Activated naive CD4-positive, alpha-beta T cell treated with anti-CD3 and anti-CD28 coated beads, Interleukin-2, amount 50 U/mL, for 24 hours (primary cell): ENCODE data around the gene ZBTB39.
A peak's percentile ranks its signal among the peaks of the same experiment; 100 is the strongest.
"Not testable (repeated sequence)": the region's sequence is repeated elsewhere in the genome, so short reads cannot be mapped to it uniquely, and the experiment has no call there.

Experiments used
- H3K27ac Mint-ChIP-seq: one replicate; pipeline ENCODE4 v1.8.0; 2021; ENCODE audit warnings: mild to moderate bottlenecking, mixed read lengths
- H3K27me3 Mint-ChIP-seq: one replicate; pipeline ENCODE4 v1.8.0; 2021; ENCODE audit warnings: mixed read lengths
- H3K36me3 Mint-ChIP-seq: one replicate; pipeline ENCODE4 v1.8.0; 2021; ENCODE audit warnings: mixed read lengths
- H3K4me1 Mint-ChIP-seq: one replicate; pipeline ENCODE4 v1.8.0; 2021; ENCODE audit warnings: mixed read lengths
- H3K4me3 Mint-ChIP-seq: one replicate; pipeline ENCODE4 v1.8.0; 2021; ENCODE audit warnings: mild to moderate bottlenecking, mixed read lengths
- H3K9me3 Mint-ChIP-seq: one replicate; pipeline ENCODE4 v1.8.0; 2021; ENCODE audit warnings: mixed read lengths

Gene ZBTB39

DNA sequence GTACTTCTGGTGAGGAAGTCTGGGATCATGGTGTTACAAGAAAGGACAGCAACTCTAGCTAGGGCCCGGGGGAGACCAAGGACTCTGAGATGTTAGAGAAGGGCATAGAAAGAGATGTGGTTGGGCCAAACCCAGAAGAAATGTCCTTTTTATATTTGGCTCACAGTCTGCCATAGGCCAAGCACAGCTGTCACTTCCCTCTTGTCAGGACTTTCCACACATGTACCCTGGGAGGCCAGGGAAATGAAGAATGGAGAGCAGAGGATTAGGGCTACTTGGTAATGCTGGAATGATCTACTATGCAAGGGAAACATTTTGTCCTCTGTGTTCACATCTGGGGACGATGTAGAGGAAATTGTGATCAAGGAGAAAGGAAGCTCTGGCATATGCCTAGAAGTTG is 34.4 kb upstream of the ZBTB39 start:
- H3K27ac Mint-ChIP-seq: no peak overlapping the region
- no peaks in the 10 kb centered on the region for H3K36me3 Mint-ChIP-seq
- no peaks in the 10 kb centered on the region for H3K9me3 Mint-ChIP-seq
- peaks cover 12% of the 10 kb centered on the region for H3K4me1 Mint-ChIP-seq
- no peaks in the 10 kb centered on the region for H3K27me3 Mint-ChIP-seq
- H3K4me3 Mint-ChIP-seq: no peak overlapping the region

- Mint-ChIP-seq H3K27me3 (no peaks in the 10 kb centered on the region), H3K36me3 (no peaks in the 10 kb centered on the region), H3K9me3 (no peaks in the 10 kb centered on the region), H3K4me1 (peaks cover 9% of the 10 kb centered on the region), H3K4me3 (no peak overlapping the region), H3K27ac (no peak overlapping the region)
These were observed 33.9 kb upstream of the ZBTB39 start for GRCh38 chr12:57040211-57040610.

GRCh38 chr12:57039016-57039798 is 32.9 kb upstream of the ZBTB39 start:
- Mint-ChIP-seq H3K27ac (peak overlapping the region; percentile 57), H3K4me3 (no peak overlapping the region), H3K4me1 (peaks cover 8% of the 10 kb centered on the region), H3K36me3 (no peaks in the 10 kb centered on the region), H3K9me3 (no peaks in the 10 kb centered on the region), H3K27me3 (no peaks in the 10 kb centered on the region)

DNA sequence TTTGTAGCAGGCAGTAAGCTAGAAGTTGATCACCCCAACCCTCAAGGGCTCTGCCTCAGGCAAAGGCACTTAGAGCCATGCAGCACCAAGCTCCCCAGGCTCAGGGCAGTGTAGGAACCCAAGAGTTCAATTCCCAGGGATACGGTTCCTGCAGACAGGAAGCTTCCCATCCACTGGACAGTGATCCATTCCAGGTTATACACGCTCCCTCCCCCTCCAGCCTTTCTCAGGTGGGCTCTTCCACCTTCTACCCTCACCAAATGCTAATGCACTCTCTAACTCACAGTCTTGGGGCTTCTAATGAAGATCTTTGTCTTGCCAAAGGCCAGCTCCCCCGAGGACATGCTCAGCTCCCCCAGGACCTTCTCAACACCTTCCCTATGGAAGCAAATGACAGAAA is 30.9 kb upstream of the ZBTB39 start:
- no peaks in the 10 kb centered on the region for H3K9me3 Mint-ChIP-seq
- no peak overlapping the region for H3K27ac Mint-ChIP-seq
- no peaks in the 10 kb centered on the region for H3K36me3 Mint-ChIP-seq
- H3K4me3 Mint-ChIP-seq: no peak overlapping the region
- H3K4me1 Mint-ChIP-seq: peaks cover 11% of the 10 kb centered on the region
- no peaks in the 10 kb centered on the region for H3K27me3 Mint-ChIP-seq

DNA sequence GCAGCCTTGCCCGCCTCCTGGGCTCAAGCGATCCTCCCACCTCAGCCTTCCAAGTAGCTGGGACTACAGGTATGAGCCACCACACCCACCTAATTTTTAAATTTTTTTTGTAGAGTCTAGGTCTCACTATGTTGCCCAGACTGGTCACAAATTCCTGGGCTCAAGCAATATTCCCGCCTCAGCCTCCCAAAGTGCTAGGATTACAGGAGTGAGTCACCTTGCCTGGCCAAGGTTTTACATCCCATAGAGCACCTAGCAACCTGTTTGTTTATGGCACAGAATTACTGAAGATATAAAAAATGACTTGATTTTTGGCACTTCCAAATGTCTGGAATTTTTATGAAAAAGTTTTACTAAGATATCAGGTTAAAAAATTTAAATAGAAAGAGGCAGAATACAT is 27.1 kb upstream of the ZBTB39 start:
- H3K4me3 Mint-ChIP-seq: no peak overlapping the region
- H3K4me1 Mint-ChIP-seq: peaks cover 30% of the 10 kb centered on the region
- H3K36me3 Mint-ChIP-seq: no peaks in the 10 kb centered on the region

GRCh38 chr12:57031789-57032188 is 25.4 kb upstream of the ZBTB39 start:
- peak overlapping the region; percentile 13 for H3K4me3 Mint-ChIP-seq
- no peaks in the 10 kb centered on the region for H3K27me3 Mint-ChIP-seq
- no peaks in the 10 kb centered on the region for H3K36me3 Mint-ChIP-seq
- no peaks in the 10 kb centered on the region for H3K9me3 Mint-ChIP-seq
- peaks cover 46% of the 10 kb centered on the region for H3K4me1 Mint-ChIP-seq
- no peak overlapping the region for H3K27ac Mint-ChIP-seq

More for the DNA sequence above, 27.1 kb upstream of the ZBTB39 start:
- H3K27ac Mint-ChIP-seq: no peak overlapping the region
- H3K27me3 Mint-ChIP-seq: no peaks in the 10 kb centered on the region
- H3K9me3 Mint-ChIP-seq: no peaks in the 10 kb centered on the region

DNA sequence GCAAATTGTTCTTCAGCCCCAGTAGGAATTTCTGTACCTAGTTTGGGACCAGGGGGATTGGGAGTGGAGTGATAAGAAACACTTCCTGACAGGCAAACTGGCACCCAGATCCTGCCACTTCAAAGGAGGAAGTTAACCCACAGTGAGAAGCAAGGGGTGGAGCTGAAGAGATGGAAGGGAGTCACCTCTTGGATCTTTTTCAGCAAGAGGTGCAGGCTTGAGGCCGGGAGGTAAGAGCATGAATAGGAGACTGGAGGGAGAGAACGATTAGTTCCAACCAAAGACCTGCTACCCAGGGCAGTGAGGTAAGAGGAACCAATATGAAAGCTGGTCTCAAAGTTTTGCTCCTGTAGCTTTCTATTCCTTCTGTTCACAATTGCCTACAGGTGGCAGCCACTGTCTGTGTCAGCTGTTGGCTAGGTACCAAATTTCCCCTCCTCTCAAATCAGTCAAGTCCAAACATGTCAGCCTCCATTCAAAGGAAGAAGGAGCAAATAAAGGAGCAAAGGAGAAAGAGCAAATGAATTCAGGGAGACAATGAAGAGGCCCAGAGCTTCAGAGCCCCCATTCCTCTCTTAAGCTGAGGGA is 24.9 kb upstream of the ZBTB39 start:
- Mint-ChIP-seq H3K4me3 (no peak overlapping the region), H3K27ac (peak overlapping the region; percentile 80), H3K4me1 (peaks cover 52% of the 10 kb centered on the region), H3K36me3 (no peaks in the 10 kb centered on the region), H3K27me3 (no peaks in the 10 kb centered on the region), H3K9me3 (no peaks in the 10 kb centered on the region)

- H3K4me3 Mint-ChIP-seq: no peak overlapping the region
These were observed 23.1 kb upstream of the ZBTB39 start for GRCh38 chr12:57029457-57029856.

GRCh38 chr12:57027805-57028153 is 21.4 kb upstream of the ZBTB39 start:
- H3K27ac Mint-ChIP-seq: peak overlapping the region; percentile 92
- H3K36me3 Mint-ChIP-seq: no peaks in the 10 kb centered on the region
- H3K9me3 Mint-ChIP-seq: no peaks in the 10 kb centered on the region
- peaks cover 67% of the 10 kb centered on the region for H3K4me1 Mint-ChIP-seq
- no peaks in the 10 kb centered on the region for H3K27me3 Mint-ChIP-seq
- H3K4me3 Mint-ChIP-seq: peak overlapping the region; percentile 73

More at GRCh38 chr12:57029457-57029856, 23.1 kb upstream of the ZBTB39 start:
- Mint-ChIP-seq H3K4me1 (peaks cover 59% of the 10 kb centered on the region), H3K27me3 (no peaks in the 10 kb centered on the region), H3K9me3 (no peaks in the 10 kb centered on the region), H3K27ac (no peak overlapping the region), H3K36me3 (no peaks in the 10 kb centered on the region)

DNA sequence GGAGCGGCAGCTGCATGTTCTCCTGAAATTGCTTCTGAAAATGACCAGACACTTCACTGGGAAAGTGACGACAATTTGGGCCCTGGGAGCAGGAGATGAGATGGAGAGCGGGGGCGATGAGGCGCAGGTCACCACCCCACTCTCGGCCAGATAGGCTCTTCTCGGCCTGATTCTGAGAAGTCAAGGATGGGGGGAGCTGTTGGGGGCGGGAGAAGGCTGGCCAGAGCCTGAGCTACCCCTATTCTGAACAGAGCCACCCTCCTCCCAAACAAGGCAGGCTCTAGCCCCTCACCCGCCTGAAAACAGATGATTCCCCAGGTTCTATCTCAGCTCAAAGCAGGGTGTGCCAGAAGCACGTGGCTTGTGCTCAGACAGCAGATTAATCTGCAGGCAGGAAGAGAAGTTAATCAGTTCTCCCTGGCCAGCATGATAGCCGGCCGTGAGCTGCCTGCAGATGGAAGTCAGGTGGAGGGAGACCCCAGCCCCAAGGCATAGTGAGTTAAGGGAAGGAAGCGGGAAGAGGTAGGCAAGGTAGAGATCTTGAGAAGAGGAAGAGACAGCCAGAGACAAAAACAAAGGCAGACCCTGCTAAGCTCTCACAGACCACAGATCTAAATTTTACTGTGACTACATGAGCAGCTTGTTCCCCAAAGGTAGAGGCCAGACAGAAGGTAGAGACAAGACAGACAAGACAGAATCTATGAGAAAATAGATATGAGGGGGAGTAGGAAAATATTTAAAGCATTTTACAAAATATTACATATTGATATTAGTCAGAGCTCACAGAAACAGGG is 20.9 kb upstream of the ZBTB39 start:
- Mint-ChIP-seq H3K9me3 (no peaks in the 10 kb centered on the region), H3K27ac (peak overlapping the region; percentile 92), H3K4me3 (peak overlapping the region; percentile 73), H3K27me3 (no peaks in the 10 kb centered on the region), H3K36me3 (no peaks in the 10 kb centered on the region), H3K4me1 (peaks cover 67% of the 10 kb centered on the region)

GRCh38 chr12:57025196-57025595 is 18.9 kb upstream of the ZBTB39 start:
- Mint-ChIP-seq H3K4me3 (no peak overlapping the region), H3K27me3 (no peaks in the 10 kb centered on the region), H3K27ac (peak overlapping the region; percentile 46), H3K36me3 (no peaks in the 10 kb centered on the region), H3K9me3 (no peaks in the 10 kb centered on the region), H3K4me1 (peaks cover 58% of the 10 kb centered on the region)

GRCh38 chr12:57022324-57022723 is 16.0 kb upstream of the ZBTB39 start:
- H3K27me3 Mint-ChIP-seq, H3K4me3 Mint-ChIP-seq, H3K9me3 Mint-ChIP-seq, H3K36me3 Mint-ChIP-seq, H3K27ac Mint-ChIP-seq: not testable (repeated sequence)
- H3K4me1 Mint-ChIP-seq: peaks cover 57% of the 10 kb centered on the region

GRCh38 chr12:57019983-57020719 is 13.8 kb upstream of the ZBTB39 start:
- no peaks in the 10 kb centered on the region for H3K36me3 Mint-ChIP-seq
- H3K27me3 Mint-ChIP-seq: no peaks in the 10 kb centered on the region
- H3K4me1 Mint-ChIP-seq: peaks cover 43% of the 10 kb centered on the region
- peak overlapping the region; percentile 94 for H3K27ac Mint-ChIP-seq
- no peaks in the 10 kb centered on the region for H3K9me3 Mint-ChIP-seq
- peak overlapping the region; percentile 51 for H3K4me3 Mint-ChIP-seq

DNA sequence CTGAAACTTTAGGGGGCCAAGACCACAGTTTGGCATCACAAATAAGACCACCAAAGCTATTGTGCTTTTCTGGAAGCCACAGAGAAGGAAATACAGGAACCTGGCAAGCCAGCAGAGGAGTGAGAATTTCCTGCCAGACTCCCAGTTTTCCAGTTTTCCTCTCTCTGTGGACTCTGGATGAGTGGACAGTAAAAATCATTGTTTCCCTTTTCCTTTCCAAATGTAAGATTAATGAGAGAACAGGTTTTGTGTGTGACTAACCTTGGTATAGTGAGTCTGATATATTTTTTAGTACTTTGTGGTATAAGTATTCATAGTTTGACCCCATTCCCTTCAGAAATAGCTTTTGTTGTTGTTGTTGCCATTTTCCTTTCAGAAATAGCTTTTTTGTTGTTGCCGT is 12.6 kb upstream of the ZBTB39 start:
- Mint-ChIP-seq H3K9me3 (no peaks in the 10 kb centered on the region), H3K27me3 (no peaks in the 10 kb centered on the region), H3K36me3 (no peaks in the 10 kb centered on the region), H3K27ac (peak overlapping the region; percentile 46), H3K4me1 (peaks cover 47% of the 10 kb centered on the region), H3K4me3 (no peak overlapping the region)

DNA sequence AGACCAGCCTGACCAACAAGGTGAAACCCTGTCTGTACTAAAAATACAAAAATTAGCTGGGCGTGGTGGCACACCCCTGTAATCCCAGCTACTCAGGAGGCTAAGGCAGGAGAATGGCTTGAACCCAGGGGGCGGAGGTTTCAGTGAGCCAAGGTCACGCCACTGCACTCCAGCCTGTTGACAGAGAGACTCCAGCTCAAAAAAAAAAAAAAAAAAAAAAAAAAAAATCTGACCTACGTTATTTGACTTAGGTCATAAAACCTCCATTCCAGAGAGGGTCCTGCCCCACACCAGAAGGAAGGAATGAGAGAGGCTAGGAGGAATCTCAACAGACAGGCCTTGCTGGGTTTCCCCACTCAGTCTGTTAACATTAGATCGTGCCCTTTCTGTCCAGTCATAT is 12.0 kb upstream of the ZBTB39 start:
- not testable (repeated sequence) for H3K36me3 Mint-ChIP-seq, H3K27me3 Mint-ChIP-seq, H3K27ac Mint-ChIP-seq, H3K9me3 Mint-ChIP-seq, H3K4me3 Mint-ChIP-seq
- H3K4me1 Mint-ChIP-seq: peaks cover 51% of the 10 kb centered on the region
